Esophagus muscularis mucosa (tissue), 4 donors: ENCODE results near the gene SLC6A8. TPM values are rescaled to one million over a fixed set of nuclear protein-coding genes. Genes with fewer than 3 reads are reported as not detected.
"Not testable (repeated sequence)": the region's sequence is repeated elsewhere in the genome, so short reads cannot be mapped to it uniquely, and the experiment has no call there.

Experiments used
- DNase-seq: peaks from one replicate; pipeline ENCODE4 v3.0.0-alpha.2; 2017; ENCODE audit errors: extremely low spot score
- H3K27ac ChIP-seq, 4 donors: fragments of 200-600 bp; sonication (generic); replicated peaks in 1 of 4; 1 replicate in 3 of 4; 2 replicates in 1 of 4; pipeline ENCODE4 v1.5.1; 2016 to 2019; ENCODE audit warnings: mild to moderate bottlenecking in 1 of 4
- H3K27me3 ChIP-seq, 4 donors: fragments of 200-600 bp; sonication (generic); one replicate each; pipeline versions ENCODE4 v1.5.1 to v1.6.0; 2016 to 2019
- H3K36me3 ChIP-seq, 4 donors: fragments of 200-600 bp; sonication (generic); one replicate each; pipeline ENCODE4 v1.5.1; 2016 to 2019
- H3K4me1 ChIP-seq, 4 donors: fragments of 200-600 bp; sonication (generic); one replicate each; pipeline ENCODE4 v1.5.1; 2016 to 2019
- H3K4me3 ChIP-seq, 4 donors: fragments of 200-600 bp; sonication (generic); 1 replicate in 2 of 4; 2 replicates in 2 of 4; pipeline ENCODE4 v1.5.1; 2016 to 2019; ENCODE audit warnings: mild to moderate bottlenecking in 4 of 4, moderate library complexity in 1 of 4
- H3K9me3 ChIP-seq, 4 donors: fragments of 200-600 bp; sonication (generic); 1 replicate in 3 of 4; 2 replicates in 1 of 4; pipeline ENCODE4 v1.5.1; 2016 to 2019
- EP300 ChIP-seq: sonication (generic); formaldehyde crosslinking; IDR thresholded peaks from one replicate; pipeline ENCODE4 v1.6.1; 2017; ENCODE audit warnings: antibody characterized with exemption
- POLR2A ChIP-seq: fragments of 450-650 bp; IDR thresholded peaks from one replicate; pipeline ENCODE4 v1.6.1; 2017; ENCODE audit warnings: antibody characterized with exemption, moderate library complexity, mild to moderate bottlenecking, low read depth
- POLR2AphosphoS5 ChIP-seq, 2 donors: sonication (generic); formaldehyde crosslinking; IDR thresholded peaks; one replicate each; pipeline ENCODE4 v1.6.1; 2017; ENCODE audit warnings: antibody characterized with exemption in 2 of 2
- WGBS: methylation state at CpG from one replicate; pipeline ENCODE4 v1.1.5; 2018; 5-methylcytosine and 5-hydroxymethylcytosine counted together
- intact Hi-C: fragments of 100-400 bp; cut with DNase I; formaldehyde crosslinking; loops from one replicate; pipeline ENCODE4 v1.15.1; 2023
- total RNA-seq, 4 donors: library from RNA; depleted of rRNA; stranded (reverse); fragments of >200 nt; gene quantifications; one replicate each; pipeline versions ENCODE4 v1.1.0 to v1.2.1, GENCODE V29; 2016
- TF ChIP-seq, protein P1 (sequence below), 3 experiments: fragments of 200-600 bp in 2 of 3; fragments of 450-650 bp in 1 of 3; sonication (generic) in 2 of 3; IDR thresholded peaks; one replicate each; pipeline ENCODE4 v1.5.1; 2017 to 2019; ENCODE audit warnings: antibody characterized with exemption in 3 of 3, mild to moderate bottlenecking in 2 of 3, moderate library complexity in 1 of 3

The SLC6A8 gene
- total RNA-seq, 4 donors from 2014 or later, result 41.7 to 62.3 (median 45.6) TPM

- no peak overlapping the region for H3K27ac ChIP-seq
- H3K27me3 ChIP-seq, result no peaks in the 10 kb centered on the region
- H3K36me3 ChIP-seq, result peaks cover 0 to 48% (median 25%) of the 10 kb centered on the region in 4 donors
- no peak for TF ChIP-seq POLR2A
- TF ChIP-seq EP300, result no peak
- 78% methylated on average over 8 of the region's 15 CpGs for whole genome bisulfite sequencing
- peaks cover 0 to 24% (median 8%) of the 10 kb centered on the region in 4 donors for H3K4me1 ChIP-seq
- intact Hi-C loops, result no loop called here
- H3K4me3 ChIP-seq, result no peak overlapping the region
- H3K9me3 ChIP-seq, result no peaks in the 10 kb centered on the region
- no peak for DNase-seq
These were observed 8.4 kb downstream of the SLC6A8 start for GRCh38 chrX:153696100-153696499.

DNA sequence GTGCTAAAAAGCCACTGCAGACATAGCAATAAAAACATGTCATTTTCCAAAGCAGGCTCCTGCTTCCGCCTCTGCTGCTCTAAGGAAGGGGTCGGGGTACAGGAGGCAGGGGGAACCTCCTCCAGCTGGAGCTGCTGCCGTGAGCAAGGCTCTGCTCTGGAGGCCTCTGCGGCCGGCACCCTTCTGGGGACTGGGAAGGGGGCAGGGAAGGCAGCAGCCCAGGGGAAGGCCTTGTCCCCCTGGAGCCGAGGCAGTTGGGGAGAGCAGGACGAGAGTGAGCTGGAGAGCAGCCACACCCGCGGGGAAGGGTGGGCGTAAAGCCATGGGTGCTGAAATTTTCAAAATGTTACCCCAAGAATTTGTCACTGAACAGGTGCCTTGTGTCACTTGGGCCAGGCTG, 8.8 kb downstream of the SLC6A8 start:
- DNase-seq, H3K4me3 ChIP-seq, H3K27me3 ChIP-seq, H3K9me3 ChIP-seq, H3K27ac ChIP-seq, intact Hi-C loops: not testable (repeated sequence)
- H3K36me3 ChIP-seq, result peaks cover 0 to 52% (median 28%) of the 10 kb centered on the region in 4 donors
- peaks cover 0 to 20% (median 6%) of the 10 kb centered on the region in 4 donors for H3K4me1 ChIP-seq
- 74% methylated on average over 10 of the region's 10 CpGs for WGBS

DNA sequence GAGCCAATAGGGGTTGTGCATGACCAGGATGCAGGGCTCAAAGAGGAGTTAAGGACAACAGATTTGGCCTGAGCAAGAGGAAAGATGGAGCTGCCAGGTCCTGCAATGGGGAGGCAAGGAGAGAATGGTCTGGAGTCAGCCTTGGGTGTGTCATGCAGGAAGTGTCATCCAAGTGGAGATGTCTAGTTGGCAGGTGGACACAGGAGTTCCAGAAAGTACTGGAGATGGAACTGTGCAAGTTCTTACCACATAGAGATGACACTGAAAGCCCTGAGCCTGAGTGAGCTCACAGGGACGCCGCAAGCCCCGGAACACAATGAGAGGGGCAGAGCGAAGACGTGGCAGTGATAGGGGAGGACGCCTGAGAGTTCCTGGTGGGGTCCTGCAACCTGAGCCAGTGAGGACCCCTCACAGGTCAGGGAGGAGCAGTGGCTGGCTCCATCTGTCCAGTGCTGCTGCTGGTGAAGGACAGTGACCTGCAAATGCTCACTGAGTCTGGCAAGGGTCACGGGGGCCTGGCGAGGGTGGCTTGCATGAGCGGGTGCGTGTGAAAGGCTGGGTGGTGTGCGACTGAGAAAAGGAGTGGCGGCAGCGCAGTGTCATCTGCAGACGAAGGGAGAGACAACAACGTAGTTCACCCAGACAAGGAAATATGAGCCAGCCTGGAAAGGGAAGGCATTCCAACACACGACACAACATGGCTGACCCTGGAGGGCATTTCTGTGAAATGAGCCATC, 9.4 kb downstream of the SLC6A8 start:
- H3K27me3 ChIP-seq, H3K4me3 ChIP-seq, intact Hi-C loops, H3K27ac ChIP-seq, DNase-seq, H3K9me3 ChIP-seq: not testable (repeated sequence)
- 81% methylated on average over 16 of the region's 16 CpGs for WGBS
- Histone ChIP-seq H3K4me1 (peaks cover 0 to 18% (median 6%) of the 10 kb centered on the region in 4 donors), H3K36me3 (peaks cover 0 to 58% (median 34%) of the 10 kb centered on the region in 4 donors)

DNA sequence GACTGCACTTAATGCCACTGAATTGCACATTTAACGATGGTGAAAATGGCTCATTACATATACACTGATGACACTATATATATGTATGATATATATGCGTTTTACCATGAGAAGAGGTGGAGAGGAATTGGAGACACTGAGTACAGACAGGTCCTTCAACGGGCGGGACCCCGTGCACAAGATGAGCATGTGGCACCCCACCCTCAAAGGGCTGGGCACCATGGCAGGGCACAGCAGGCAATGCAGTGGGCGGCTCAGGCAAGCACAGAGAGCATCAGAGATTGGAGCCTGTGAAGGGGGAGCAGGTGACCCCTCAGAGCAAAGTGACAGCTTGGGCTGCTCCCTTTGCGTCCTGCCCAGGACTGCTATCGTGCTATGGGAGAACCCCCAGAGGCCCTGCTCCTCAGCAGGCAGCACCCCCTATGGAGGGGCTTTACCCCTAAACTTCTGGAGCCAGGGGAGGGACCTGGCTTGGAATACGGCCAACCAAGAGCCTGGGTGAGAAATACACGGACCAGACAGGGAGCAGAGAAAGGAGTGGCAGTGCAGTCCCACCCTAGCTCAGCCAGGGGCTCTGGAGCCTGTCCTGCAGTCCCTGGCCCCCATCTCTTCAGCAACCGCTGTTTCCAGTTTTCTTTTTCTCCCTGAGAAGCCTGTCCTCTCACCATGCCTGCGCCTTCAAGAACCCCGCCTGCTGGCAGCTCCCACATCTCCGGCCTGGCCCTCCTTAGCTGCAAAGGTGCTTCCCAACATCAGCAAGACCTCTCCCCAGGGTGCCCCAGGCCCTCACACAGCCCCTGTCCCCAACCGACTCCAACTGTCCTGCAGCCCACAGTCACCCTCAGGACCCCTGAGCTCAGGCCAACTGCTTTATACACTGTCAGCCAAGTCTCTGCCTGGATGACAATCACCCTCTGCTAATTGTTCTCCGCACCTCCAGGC, 10.5 kb downstream of the SLC6A8 start:
- TF ChIP-seq POLR2A (no peak), EP300 (no peak), POLR2AphosphoS5 (IDR thresholded peaks at IDR 0.05) (no peak)
- TF ChIP-seq, protein P1, sequence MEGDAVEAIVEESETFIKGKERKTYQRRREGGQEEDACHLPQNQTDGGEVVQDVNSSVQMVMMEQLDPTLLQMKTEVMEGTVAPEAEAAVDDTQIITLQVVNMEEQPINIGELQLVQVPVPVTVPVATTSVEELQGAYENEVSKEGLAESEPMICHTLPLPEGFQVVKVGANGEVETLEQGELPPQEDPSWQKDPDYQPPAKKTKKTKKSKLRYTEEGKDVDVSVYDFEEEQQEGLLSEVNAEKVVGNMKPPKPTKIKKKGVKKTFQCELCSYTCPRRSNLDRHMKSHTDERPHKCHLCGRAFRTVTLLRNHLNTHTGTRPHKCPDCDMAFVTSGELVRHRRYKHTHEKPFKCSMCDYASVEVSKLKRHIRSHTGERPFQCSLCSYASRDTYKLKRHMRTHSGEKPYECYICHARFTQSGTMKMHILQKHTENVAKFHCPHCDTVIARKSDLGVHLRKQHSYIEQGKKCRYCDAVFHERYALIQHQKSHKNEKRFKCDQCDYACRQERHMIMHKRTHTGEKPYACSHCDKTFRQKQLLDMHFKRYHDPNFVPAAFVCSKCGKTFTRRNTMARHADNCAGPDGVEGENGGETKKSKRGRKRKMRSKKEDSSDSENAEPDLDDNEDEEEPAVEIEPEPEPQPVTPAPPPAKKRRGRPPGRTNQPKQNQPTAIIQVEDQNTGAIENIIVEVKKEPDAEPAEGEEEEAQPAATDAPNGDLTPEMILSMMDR (IDR thresholded peaks at IDR 0.05), result no peak
- 77% methylated on average over 14 of the region's 16 CpGs for WGBS
- Histone ChIP-seq H3K4me3 (no peak overlapping the region), H3K27ac (no peak overlapping the region), H3K27me3 (no peaks in the 10 kb centered on the region), H3K4me1 (peaks cover 2 to 29% (median 17%) of the 10 kb centered on the region in 4 donors), H3K9me3 (no peaks in the 10 kb centered on the region), H3K36me3 (peaks cover 0 to 55% (median 40%) of the 10 kb centered on the region in 4 donors)
- DNase-seq, result no peak
- intact Hi-C loops, result no loop called here

GRCh38 chrX:153699210-153699783, 11.6 kb downstream of the SLC6A8 start:
- H3K27me3 ChIP-seq, H3K9me3 ChIP-seq, H3K4me3 ChIP-seq, intact Hi-C loops, DNase-seq: not testable (repeated sequence)
- peaks cover 4 to 40% (median 28%) of the 10 kb centered on the region in 4 donors for H3K4me1 ChIP-seq
- peaks cover 0 to 52% (median 36%) of the 10 kb centered on the region in 4 donors for H3K36me3 ChIP-seq
- 83% methylated on average over 11 of the region's 16 CpGs for WGBS
- peak overlapping the region in 3 of 4 donors; percentile 54 to 59 (median 58) for H3K27ac ChIP-seq

- 68% methylated on average over 11 of the region's 18 CpGs for WGBS
- intact Hi-C loops, H3K9me3 ChIP-seq, H3K4me3 ChIP-seq, H3K27me3 ChIP-seq, DNase-seq: not testable (repeated sequence)
- Histone ChIP-seq H3K4me1 (peaks cover 4 to 45% (median 31%) of the 10 kb centered on the region in 4 donors), H3K27ac (peak overlapping the region; percentile 54 to 59 (median 56)), H3K36me3 (peaks cover 0 to 47% (median 35%) of the 10 kb centered on the region in 4 donors)
These were observed 12.2 kb downstream of the SLC6A8 start for GRCh38 chrX:153699784-153700371.
